Neural cell (in vitro differentiated cells): ENCODE results near the gene ZNF783. TPM values are rescaled to one million over a fixed set of nuclear protein-coding genes. Genes with fewer than 3 reads are reported as not detected.

Experiments used
- polyA plus RNA-seq: library from polyadenylated mRNA; depleted of rRNA; stranded (reverse); fragments of >200 nt; gene quantifications from 2 replicates; pipeline ENCODE4 v1.2.3, GENCODE V29; 2014
- small RNA-seq, 3 experiments: library from RNA; depleted of rRNA; stranded (forward); fragments of <200 nt; gene quantifications; one replicate each; pipeline ENCODE3, GENCODE V24; 2012

The ZNF783 gene
- polyA plus RNA-seq, 1 donor from 2014 or later, result 23.9 TPM

Small RNA genes within 50 kb of the gene (small RNA-seq; reads per million reads assigned to genes)
- gene AC004941.2, result 0 reads per million in 3 experiments

Other genes with a start within 250 kb of the ZNF783 start
- 41.8 and 45.6 TPM in 2 replicates for gene PDIA4, start 233.7 kb upstream of the ZNF783 start, polyA plus RNA-seq
- 7.8 and 8.2 TPM in 2 replicates for gene ZNF786, start 171.5 kb upstream of the ZNF783 start, polyA plus RNA-seq
- gene ZNF425, start 135.9 kb upstream of the ZNF783 start, polyA plus RNA-seq, result 5.1 and 6.8 TPM in 2 replicates
- gene ZNF398, start 114.7 kb upstream of the ZNF783 start, polyA plus RNA-seq, result 8.6 and 13.2 TPM in 2 replicates
- 17.7 and 23.3 TPM in 2 replicates for gene ZNF282, start 66.7 kb upstream of the ZNF783 start, polyA plus RNA-seq
- gene ZNF212, start 22.5 kb upstream of the ZNF783 start, polyA plus RNA-seq, result 10.4 and 12.2 TPM in 2 replicates
- gene ZNF777, start 198.9 kb downstream of the ZNF783 start, polyA plus RNA-seq, result 6.1 and 7.0 TPM in 2 replicates
- 17.2 and 20.1 TPM in 2 replicates for gene ZNF746, start 235.6 kb downstream of the ZNF783 start, polyA plus RNA-seq